ENCODE measurements around the gene HEG1.
"Not testable (repeated sequence)": the region's sequence is repeated elsewhere in the genome, so short reads cannot be mapped to it uniquely, and the experiment has no call there.

Gene HEG1

DNA sequence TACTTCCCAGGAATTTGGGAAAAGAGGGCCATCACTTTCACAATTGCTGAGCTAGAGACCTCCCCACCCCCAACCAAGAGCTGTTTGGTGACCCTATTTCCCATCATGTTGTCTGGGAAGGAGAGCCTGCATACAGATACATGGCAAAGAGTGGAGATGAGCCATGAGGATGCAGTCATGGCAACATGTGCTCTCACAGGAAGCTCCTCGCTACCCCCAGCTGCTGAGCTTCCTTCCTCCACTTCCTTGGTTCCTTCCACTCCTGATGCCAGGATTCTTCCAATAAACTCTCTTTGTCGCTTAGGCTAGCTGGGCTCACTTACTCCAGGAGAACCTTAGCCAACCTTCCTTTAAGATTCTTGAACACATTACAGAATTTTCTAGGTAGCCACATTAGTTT is 72.9 kb downstream of the HEG1 start:
- no peak for DNase-seq

DNA sequence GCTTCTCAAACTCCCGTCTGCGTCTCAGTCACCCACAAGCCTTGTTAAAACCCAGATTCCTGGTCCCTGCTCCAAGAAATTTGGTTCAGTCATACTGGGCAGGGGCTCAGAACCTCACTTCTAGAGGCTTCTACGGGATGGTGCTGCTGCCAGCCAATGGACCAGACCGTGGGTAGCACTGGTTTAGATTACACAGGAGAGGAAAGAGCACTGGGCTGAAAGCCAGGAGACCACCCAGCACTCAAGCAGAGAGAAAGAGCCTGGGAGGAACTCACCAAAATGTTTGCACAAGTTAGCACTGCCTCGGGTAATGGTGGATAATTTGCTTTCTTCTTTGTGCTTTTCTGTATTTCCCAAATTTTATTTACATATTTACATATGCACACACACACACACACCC is 74.3 kb downstream of the HEG1 start:
- no peak for DNase-seq

DNA sequence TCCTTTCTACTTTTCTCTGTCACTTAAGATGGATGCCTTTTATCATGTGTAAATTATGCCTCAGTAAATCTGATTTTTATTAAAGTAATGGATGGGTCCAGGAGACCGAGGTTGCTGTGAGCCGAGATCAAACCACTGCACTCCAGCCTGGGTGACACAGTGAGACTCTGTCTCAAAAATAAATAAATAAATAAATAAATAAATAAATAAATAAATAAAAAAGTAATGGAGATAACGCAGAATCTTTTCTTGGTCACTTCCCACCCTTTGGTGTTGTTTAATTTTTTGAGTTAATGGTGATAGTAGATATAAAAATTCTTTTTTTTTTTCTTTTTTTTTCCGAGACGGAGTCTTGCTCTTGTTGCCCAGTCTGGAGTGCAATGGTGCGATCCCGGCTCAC is 77.2 kb downstream of the HEG1 start:
- DNase-seq: no peak

GRCh38 chr3:124976383-124976782 is 79.4 kb downstream of the HEG1 start:
- DNase-seq: no peak

DNA sequence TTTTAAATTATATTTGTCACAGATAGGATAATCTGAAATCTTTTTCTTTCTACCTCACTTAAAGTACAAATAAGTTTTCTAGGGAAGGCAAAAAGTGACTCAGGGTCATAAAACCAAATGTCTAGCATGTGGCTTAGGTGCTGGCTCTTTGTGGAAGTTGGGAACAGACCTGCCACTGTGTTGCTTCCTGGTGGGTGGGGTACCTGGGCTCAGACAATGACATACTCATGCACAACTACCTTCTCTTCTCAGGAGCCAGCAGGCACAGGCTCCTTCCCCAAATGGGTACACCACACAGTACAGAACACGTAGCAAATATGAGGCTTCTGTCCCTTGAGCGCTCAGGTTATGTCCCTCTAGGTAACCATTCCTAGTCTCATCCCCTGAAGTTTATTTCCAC is 81.1 kb downstream of the HEG1 start:
- DNase-seq: no peak

- no peak for DNase-seq
These were observed 82.5 kb downstream of the HEG1 start for GRCh38 chr3:124973290-124973689.

DNA sequence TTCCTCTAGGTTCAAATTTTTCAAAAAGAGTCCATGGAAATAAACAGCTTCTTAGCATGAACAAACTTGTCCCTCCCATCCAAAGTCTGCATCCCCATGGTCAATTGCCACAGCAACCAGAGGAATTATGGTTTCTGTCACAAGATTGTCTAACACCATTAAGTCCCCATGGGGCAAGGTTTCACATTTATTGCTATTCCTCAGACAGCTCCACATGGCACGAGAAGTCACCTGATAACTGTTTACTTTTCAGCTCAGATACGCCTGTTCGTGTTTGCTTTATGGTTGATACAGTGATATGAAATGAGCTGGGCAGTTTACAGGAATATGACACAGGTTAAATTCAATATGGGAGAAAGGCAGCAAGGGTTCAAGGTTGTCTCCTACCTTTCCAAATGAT is 83.3 kb downstream of the HEG1 start:
- DNase-seq: no peak

DNA sequence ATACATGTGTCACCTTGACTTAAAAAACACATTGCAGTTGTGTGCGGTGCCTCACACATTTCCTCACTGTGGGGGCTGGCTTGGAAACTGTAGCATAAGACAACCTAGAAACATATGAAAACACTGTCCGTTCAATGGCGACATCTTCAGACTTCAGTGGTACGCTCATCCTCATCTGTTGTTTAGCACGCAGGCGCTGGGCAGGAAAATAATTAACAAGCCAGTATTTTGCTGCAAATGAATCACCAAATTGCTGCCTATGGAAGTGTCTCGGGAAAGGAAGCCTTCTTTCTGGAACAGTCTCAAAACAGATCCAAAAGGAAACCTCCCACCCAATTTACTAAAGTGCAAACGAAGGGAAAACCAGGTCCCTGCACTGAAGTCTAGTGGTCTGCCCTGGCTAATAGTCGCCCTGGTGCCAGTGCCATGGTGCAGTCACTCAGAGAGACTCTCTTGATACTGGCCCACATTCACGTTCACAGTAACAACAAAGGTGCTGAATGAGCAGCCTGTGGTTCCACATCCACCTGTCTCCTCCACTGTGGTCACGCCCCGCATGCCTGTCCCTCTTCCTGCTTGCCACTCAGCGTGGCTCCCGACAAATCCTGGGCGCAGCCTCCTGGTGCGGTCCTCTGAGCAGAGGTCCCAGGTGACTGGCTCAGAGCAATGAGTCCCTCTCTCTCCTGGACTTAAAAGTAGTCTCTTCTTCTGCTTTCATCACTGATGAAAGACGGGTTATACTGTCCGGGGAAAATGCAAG is 85.7 kb downstream of the HEG1 start:
- no peak for DNase-seq

DNA sequence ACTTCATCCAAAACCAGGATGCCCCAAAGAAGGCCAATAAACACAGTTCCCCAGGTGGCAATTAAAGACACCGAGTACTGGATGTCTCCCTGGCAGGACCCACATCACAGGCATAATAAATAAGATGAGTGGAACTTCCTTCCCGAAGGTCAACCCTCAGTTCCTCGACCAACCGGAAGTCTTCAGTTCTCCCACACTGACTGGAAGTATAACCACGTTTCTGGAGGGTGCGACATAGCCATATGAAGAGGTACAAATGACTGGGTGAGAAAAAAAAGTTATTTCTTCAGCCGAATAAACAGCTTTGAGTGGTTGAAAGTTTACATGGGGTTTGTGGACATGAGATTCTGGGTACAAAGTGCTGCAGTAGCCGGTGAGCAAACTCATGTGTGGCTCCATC is 86.6 kb downstream of the HEG1 start:
- no peak for DNase-seq

DNA sequence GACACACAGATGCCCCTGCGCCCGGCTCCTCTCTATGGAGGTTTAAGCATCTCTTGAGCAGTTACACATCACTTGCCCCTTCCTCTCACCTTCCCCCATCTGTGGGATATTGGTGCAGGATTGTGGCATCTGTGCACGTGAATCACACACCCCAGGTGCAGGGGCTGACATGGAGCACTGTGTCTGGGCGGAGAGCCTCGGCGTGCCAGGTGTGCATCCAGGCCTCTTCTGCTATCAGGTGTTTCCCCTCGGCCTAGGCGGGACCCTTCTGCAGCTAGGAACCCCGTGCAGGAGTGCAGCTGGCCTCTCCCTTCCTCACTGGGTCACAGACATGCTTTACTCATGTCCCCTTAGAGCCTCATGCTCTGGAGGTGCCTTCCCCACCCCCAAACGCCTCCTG is 87.8 kb downstream of the HEG1 start:
- no peak for DNase-seq

DNA sequence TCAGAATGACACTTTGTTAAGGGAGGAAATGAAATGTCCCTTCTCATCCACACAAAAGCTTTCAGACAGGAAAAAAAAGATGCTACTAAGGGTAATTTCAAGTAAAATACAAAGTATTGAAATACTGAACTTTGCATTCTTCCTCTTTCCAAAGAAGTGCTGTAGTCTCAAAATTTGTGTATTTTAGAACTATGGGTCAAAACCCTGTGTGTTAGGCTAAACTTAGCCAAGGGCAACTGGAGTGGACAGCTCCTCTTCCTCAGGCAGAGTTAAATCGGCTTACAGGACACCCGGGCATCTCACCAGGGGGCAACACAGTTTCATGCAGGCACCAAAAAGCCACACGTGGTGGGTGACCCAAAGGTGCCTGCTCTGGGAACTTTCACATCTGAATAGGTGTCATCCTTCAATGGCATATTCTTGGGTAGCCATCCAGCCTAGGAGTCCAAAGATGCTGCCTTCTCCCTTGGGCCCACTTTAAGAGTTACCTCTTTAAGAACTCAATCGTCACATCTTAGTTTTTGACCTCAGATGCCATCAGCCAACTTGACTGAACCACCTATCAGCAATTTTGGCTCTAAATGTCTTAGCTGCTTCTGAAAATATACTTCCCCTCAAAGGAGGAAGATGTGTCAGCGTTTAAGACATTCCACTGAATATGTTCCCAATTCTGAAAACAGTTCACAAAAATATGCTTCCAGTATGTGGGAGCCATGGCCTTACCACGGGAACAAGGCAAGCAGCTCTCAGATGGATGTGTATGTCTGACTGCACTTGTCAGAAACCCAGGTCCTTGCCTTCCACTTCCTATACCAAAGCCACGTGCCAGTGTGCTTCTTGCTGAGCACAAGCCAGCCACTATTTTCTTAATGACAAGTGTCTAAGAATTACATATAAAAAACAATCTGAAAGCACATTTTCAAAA is 89.0 kb downstream of the HEG1 start:
- DNase-seq: no peak

- no peak for DNase-seq
These were observed 90.4 kb downstream of the HEG1 start for GRCh38 chr3:124965413-124965812.

- DNase-seq: no peak
These were observed 91.4 kb downstream of the HEG1 start for GRCh38 chr3:124964387-124964786.

GRCh38 chr3:124963755-124964154 is 92.0 kb downstream of the HEG1 start:
- no peak for DNase-seq

GRCh38 chr3:124962403-124962940 is 93.3 kb downstream of the HEG1 start:
- DNase-seq: no peak

DNA sequence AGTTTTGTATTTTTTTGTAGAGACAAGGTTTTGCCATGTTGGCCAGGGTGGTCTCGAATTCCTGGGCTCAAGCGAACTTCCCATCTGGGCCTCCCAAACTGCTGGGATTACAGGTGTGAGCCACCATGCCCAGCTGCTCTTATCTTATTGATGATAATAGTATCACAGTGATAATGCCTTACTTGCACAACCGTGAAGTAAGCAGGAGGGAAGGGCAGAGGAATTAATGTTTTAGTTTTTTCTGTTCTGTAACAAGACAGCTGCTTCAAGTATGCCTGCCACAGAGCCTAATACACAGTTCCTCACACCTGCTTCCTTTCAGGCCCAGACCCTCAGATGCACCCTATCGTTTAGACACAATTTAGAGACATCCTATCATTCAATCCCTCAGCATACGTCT is 95.1 kb downstream of the HEG1 start:
- DNase-seq: no peak

DNA sequence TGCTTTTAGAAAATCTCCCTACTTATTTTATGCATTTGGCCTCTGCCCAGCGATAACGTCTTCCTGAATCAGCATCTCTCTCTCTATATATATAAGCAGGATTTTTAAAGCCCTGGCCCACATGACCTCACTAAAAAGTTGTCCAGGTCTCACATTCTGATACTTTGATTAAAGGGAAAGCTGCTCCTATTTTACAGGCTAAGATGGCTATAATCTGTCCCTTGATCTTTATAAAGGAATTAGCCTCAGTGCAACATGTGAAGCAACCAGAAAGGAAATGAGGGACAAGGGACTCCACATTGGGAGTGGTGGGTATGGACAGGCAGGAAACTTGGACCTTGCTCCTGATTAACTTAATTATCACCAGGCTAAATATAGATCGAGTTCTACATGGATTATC is 95.7 kb downstream of the HEG1 start:
- no peak for DNase-seq

DNA sequence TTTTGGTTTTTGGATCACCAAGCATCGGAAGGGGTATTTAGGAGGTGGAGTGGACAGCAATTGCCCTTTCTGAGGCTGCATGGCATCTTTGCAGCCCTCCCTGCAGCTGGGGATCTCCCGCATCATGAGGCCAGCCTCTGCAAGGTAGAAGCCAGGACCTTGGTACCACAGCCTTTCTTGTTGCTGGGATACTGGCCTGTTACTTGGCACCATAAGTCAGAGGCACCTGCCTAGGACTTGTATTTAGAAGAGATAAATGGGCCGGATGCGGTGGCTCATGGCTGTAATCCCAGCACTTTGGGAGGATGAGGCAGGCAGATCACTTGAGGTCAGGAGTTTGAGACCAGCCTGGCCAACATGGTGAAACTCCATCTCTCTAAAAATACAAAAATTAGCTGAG is 97.8 kb downstream of the HEG1 start:
- DNase-seq: not testable (repeated sequence)

DNA sequence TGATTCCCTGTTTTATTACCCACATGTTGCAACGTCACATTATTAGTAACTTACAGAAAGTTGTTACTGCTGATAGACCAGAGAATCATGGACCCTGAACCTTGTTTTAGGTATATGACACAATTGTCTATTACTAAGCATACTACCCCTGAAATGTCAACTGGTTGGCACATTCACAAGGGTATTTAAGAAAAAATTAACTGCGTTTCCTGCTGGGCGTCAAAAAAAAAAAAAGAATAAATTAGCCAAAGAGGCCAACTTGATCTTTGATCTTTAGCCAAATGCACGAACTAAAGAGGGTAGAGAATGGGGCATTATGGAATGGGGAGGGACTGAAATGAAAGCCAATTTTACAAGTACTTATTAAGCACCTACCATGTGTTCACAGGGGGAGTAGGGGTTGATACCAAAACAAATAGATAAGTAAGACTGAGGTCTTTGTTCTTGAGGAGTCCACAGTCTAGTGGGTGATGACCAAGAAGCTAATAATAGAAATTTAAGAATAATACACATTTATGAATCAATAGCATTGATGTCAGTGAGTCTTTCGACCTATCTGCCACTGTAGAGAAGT is 103.4 kb downstream of the HEG1 start:
- DNase-seq: no peak

DNA sequence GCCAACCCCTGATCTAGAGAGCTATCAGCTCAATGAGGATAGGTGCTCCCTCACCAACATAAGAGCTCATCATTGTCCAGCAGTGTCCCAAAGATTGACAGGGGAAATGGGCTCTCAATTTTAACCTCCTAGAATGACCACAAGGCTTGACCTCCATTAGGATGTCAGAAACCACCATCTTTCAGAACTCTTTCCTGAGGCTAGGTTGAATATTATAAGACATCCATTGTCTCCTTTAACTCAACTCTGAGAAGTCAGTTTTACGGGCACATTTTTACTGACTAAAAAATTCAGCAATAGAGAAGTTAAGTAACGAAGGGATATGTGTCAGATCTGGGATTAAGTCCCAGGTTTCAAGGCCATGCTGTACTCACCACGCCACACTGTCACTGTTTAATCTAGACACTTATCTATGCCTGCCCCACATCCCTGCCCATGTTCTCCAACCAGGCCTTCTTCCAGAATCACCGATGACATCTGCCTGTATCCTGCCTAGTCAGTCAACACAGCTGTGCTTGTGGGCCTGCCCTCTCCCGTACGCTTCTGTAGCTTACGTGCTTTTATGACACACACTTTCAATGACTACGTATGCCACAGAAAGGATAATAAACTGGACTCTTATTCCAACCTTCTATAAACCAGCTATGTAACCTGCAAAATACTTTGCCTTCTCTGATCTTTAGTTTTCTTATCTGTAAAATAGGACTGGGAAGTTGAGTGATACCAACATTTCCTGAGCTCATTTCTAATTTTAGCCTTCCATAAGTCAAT is 104.1 kb downstream of the HEG1 start:
- no peak for DNase-seq

- DNase-seq: no peak
These were observed 105.8 kb downstream of the HEG1 start for GRCh38 chr3:124950026-124950425.

DNA sequence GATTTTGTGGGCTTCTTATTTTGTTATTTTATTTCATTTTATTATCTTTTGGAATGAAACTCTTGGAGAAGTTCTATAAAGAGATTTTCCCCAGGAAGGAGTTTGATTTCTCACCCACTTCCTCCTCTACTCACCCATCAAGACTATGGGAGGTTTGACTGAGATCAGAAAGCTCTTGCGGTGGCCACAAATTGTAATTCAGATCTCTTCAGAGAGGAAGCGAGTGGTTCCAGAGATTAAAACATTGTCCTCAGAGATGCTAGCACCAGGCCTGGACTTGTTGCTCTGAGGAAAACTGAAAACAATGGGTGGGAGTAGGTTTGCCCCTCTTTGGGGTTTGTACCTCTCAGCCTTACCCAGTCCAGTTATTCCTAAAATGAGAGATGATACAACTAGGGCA is 113.2 kb downstream of the HEG1 start:
- DNase-seq: no peak

- no peak for DNase-seq
These were observed 114.0 kb downstream of the HEG1 start for GRCh38 chr3:124941771-124942170.

Measured in activated CD4-positive, alpha-beta T cell treated with anti-CD3 and anti-CD28 coated beads for 4 hours (primary cell).